ENCODE data around the gene CMA1.

GRCh38 chr14:24506443-24506842, 1.6 kb downstream of the CMA1 start:
- TF ChIP-seq, protein P1, sequence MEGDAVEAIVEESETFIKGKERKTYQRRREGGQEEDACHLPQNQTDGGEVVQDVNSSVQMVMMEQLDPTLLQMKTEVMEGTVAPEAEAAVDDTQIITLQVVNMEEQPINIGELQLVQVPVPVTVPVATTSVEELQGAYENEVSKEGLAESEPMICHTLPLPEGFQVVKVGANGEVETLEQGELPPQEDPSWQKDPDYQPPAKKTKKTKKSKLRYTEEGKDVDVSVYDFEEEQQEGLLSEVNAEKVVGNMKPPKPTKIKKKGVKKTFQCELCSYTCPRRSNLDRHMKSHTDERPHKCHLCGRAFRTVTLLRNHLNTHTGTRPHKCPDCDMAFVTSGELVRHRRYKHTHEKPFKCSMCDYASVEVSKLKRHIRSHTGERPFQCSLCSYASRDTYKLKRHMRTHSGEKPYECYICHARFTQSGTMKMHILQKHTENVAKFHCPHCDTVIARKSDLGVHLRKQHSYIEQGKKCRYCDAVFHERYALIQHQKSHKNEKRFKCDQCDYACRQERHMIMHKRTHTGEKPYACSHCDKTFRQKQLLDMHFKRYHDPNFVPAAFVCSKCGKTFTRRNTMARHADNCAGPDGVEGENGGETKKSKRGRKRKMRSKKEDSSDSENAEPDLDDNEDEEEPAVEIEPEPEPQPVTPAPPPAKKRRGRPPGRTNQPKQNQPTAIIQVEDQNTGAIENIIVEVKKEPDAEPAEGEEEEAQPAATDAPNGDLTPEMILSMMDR (IDR thresholded peaks at IDR 0.05) = no peak
- no peak for TF ChIP-seq POLR2A (IDR thresholded peaks at IDR 0.05)

All from thyroid gland (tissue), 4 donors.